Middle frontal gyrus (tissue), 1 donor: ENCODE measurements around the gene CNPPD1.

ENCODE experiments used
- DNase-seq: peaks from one replicate; pipeline ENCODE4 v3.0.0-alpha.2; 2015; ENCODE audit warnings: low spot score; ENCODE audit errors: extremely low spot score

CNPPD1 gene

GRCh38 chr2:219160186-219161017, 16.3 kb downstream of the CNPPD1 start, which contains the start of gene NHEJ1:
NHEJ1 (minus strand) TSS chr2:219160815; CDS start chr2:219158362, 2,453 bp downstream.
- DNase-seq: peak; percentile 78

GRCh38 chr2:219159771-219160185, 16.9 kb downstream of the CNPPD1 start:
- no peak for DNase-seq

GRCh38 chr2:219158586-219158985, 18.1 kb downstream of the CNPPD1 start:
- no peak for DNase-seq

GRCh38 chr2:219158025-219158424, 18.7 kb downstream of the CNPPD1 start:
- DNase-seq: no peak

GRCh38 chr2:219157396-219157795, 19.3 kb downstream of the CNPPD1 start:
- no peak for DNase-seq

GRCh38 chr2:219155054-219155644, 21.6 kb downstream of the CNPPD1 start:
- DNase-seq: peak; percentile 69

- no peak for DNase-seq
Measured at GRCh38 chr2:219149667-219150066, 27.1 kb downstream of the CNPPD1 start.

GRCh38 chr2:219142329-219142728, 34.4 kb downstream of the CNPPD1 start:
- DNase-seq: no peak

- no peak for DNase-seq
Measured at GRCh38 chr2:219140722-219141121, 36.0 kb downstream of the CNPPD1 start.

GRCh38 chr2:219133976-219134375, 42.7 kb downstream of the CNPPD1 start:
- DNase-seq: no peak

GRCh38 chr2:219131744-219132143, 45.0 kb downstream of the CNPPD1 start:
- DNase-seq: no peak

GRCh38 chr2:219131327-219131726, 45.4 kb downstream of the CNPPD1 start:
- no peak for DNase-seq

GRCh38 chr2:219129589-219129988, 47.1 kb downstream of the CNPPD1 start:
- DNase-seq: no peak

- no peak for DNase-seq
Measured at GRCh38 chr2:219128396-219128795, 48.3 kb downstream of the CNPPD1 start.

GRCh38 chr2:219127037-219127635, 49.6 kb downstream of the CNPPD1 start:
- DNase-seq: no peak

- DNase-seq: no peak
Measured at GRCh38 chr2:219126555-219126954, 50.2 kb downstream of the CNPPD1 start.

GRCh38 chr2:219125886-219126270, 50.8 kb downstream of the CNPPD1 start:
- no peak for DNase-seq

- no peak for DNase-seq
Measured at GRCh38 chr2:219125225-219125885, 51.4 kb downstream of the CNPPD1 start.

GRCh38 chr2:219124381-219125110, 52.2 kb downstream of the CNPPD1 start:
- DNase-seq: peak; percentile 6

GRCh38 chr2:219123356-219124135, 53.2 kb downstream of the CNPPD1 start:
- DNase-seq: no peak
